HG03039 (cell line): ENCODE data around the gene SORBS2.

Experiments
- ATAC-seq: cut with Tn5 transposase; IDR thresholded peaks from one replicate; pipeline ENCODE4 v1.9.1; 2021; ENCODE audit warnings: mild to moderate bottlenecking, moderate library complexity; ENCODE audit not compliant: unreplicated experiment

Gene SORBS2

GRCh38 chr4:185774845-185775680, 36.9 kb downstream of the SORBS2 start:
- ATAC-seq, result no peak

- no peak for ATAC-seq
Measured at GRCh38 chr4:185774131-185774653, 37.8 kb downstream of the SORBS2 start.

- ATAC-seq, result no peak
Measured at GRCh38 chr4:185773419-185773818, 38.6 kb downstream of the SORBS2 start.

- ATAC-seq, result no peak
Measured at GRCh38 chr4:185772391-185773093, 39.5 kb downstream of the SORBS2 start.

GRCh38 chr4:185771711-185772390, 40.1 kb downstream of the SORBS2 start:
- ATAC-seq, result no peak

GRCh38 chr4:185767528-185767927, 44.5 kb downstream of the SORBS2 start:
- no peak for ATAC-seq

GRCh38 chr4:185764876-185765275, 47.1 kb downstream of the SORBS2 start:
- ATAC-seq, result no peak

GRCh38 chr4:185761352-185762235, 50.4 kb downstream of the SORBS2 start:
- no peak for ATAC-seq

- no peak for ATAC-seq
Measured at GRCh38 chr4:185758807-185759206, 53.2 kb downstream of the SORBS2 start.

GRCh38 chr4:185755451-185755850, 56.5 kb downstream of the SORBS2 start:
- no peak for ATAC-seq

- ATAC-seq, result no peak
Measured at GRCh38 chr4:185754961-185755360, 57.0 kb downstream of the SORBS2 start.

- no peak for ATAC-seq
Measured at GRCh38 chr4:185752872-185753271, 59.1 kb downstream of the SORBS2 start.

- ATAC-seq, result no peak
Measured at GRCh38 chr4:185749858-185750257, 62.1 kb downstream of the SORBS2 start.

- ATAC-seq, result no peak
Measured at GRCh38 chr4:185748901-185749390, 63.0 kb downstream of the SORBS2 start.

- no peak for ATAC-seq
Measured at GRCh38 chr4:185745891-185746290, 66.1 kb downstream of the SORBS2 start.

GRCh38 chr4:185744946-185745345, 67.0 kb downstream of the SORBS2 start:
- ATAC-seq, result no peak

GRCh38 chr4:185744488-185744862, 67.5 kb downstream of the SORBS2 start:
- ATAC-seq, result no peak

GRCh38 chr4:185743722-185744487, 68.1 kb downstream of the SORBS2 start:
- ATAC-seq, result no peak

GRCh38 chr4:185742766-185743165, 69.2 kb downstream of the SORBS2 start:
- peak; percentile 61 for ATAC-seq

GRCh38 chr4:185741795-185742194, 70.2 kb downstream of the SORBS2 start:
- ATAC-seq, result no peak
